CD4-positive, alpha-beta T cell treated with Interleukin-17A for 1 hour (primary cell): ENCODE data around the gene EPO.
"Not testable (repeated sequence)": the region's sequence is repeated elsewhere in the genome, so short reads cannot be mapped to it uniquely, and the experiment has no call there.

Experiments
- DNase-seq: peaks from one replicate; pipeline ENCODE4 v3.0.0-alpha.2; 2020

EPO gene

GRCh38 chr7:100744605-100745004 is 24.3 kb downstream of the EPO start:
- no peak for DNase-seq

- DNase-seq, result peak; percentile 52
Measured at GRCh38 chr7:100745184-100745583, 24.9 kb downstream of the EPO start.

GRCh38 chr7:100752994-100753393 is 32.7 kb downstream of the EPO start:
- DNase-seq, result no peak

GRCh38 chr7:100753750-100754149 is 33.5 kb downstream of the EPO start:
- DNase-seq, result no peak

GRCh38 chr7:100759357-100760171 is 39.3 kb downstream of the EPO start:
- DNase-seq, result no peak

- not testable (repeated sequence) for DNase-seq
Measured at GRCh38 chr7:100762841-100763240, 42.6 kb downstream of the EPO start.

GRCh38 chr7:100763556-100764140 is 43.4 kb downstream of the EPO start:
- no peak for DNase-seq

- no peak for DNase-seq
Measured at GRCh38 chr7:100764841-100765240, 44.6 kb downstream of the EPO start.

GRCh38 chr7:100765250-100765649 is 45.0 kb downstream of the EPO start:
- no peak for DNase-seq

- no peak for DNase-seq
Measured at GRCh38 chr7:100768784-100769183, 48.5 kb downstream of the EPO start.
